ENCODE results near the gene C1QTNF2. TPM values are rescaled to one million over a fixed set of nuclear protein-coding genes. Genes with fewer than 3 reads are reported as not detected.
"Not testable (repeated sequence)": the region's sequence is repeated elsewhere in the genome, so short reads cannot be mapped to it uniquely, and the experiment has no call there.

C1QTNF2 gene
- total and polyA plus RNA-seq, 4 donors: 0.17 to 0.37 (median 0.23) TPM

GRCh38 chr5:160342413-160342941 is 27.9 kb downstream of the C1QTNF2 start:
- no peaks in the 10 kb centered on the region for H3K9me3 ChIP-seq (ENCODE audit: control insufficient read depth in 4 of 4, low read length in 3 of 4)
- peaks cover 0 to 5% (median 0%) of the 10 kb centered on the region in 4 donors for H3K4me1 ChIP-seq (ENCODE audit: control insufficient read depth in 4 of 4, insufficient read depth in 4 of 4, low read length in 3 of 4)
- H3K9ac ChIP-seq (ENCODE audit: low read depth in 1 of 2, low read length in 2 of 2): no peak overlapping the region
- 91% methylated on average over 4 of the region's 4 CpGs for WGBS
- no peak overlapping the region for H3K4me3 ChIP-seq (ENCODE audit: low read depth in 1 of 3, low read length in 3 of 3)
- DNase-seq (ENCODE audit: low spot score): no peak
- TF ChIP-seq MAX (IDR thresholded peaks at IDR 0.05): no peak
- H3K36me3 ChIP-seq (ENCODE audit: control insufficient read depth in 4 of 4, insufficient read depth in 3 of 4, low read depth in 1 of 4, low read length in 3 of 4): no peaks in the 10 kb centered on the region
- H3K27me3 ChIP-seq (ENCODE audit: control insufficient read depth in 4 of 4, insufficient read depth in 4 of 4, low read length in 3 of 4): no peaks in the 10 kb centered on the region
- no peak overlapping the region for H3K27ac ChIP-seq (ENCODE audit: low read depth in 1 of 2, low read length in 2 of 2)

- Histone ChIP-seq H3K9me3 (ENCODE audit: control insufficient read depth in 4 of 4, low read length in 3 of 4) (no peaks in the 10 kb centered on the region), H3K9ac (ENCODE audit: low read depth in 1 of 2, low read length in 2 of 2) (no peak overlapping the region), H3K4me3 (ENCODE audit: low read depth in 1 of 3, low read length in 3 of 3) (no peak overlapping the region), H3K27me3 (ENCODE audit: control insufficient read depth in 4 of 4, insufficient read depth in 4 of 4, low read length in 3 of 4) (no peaks in the 10 kb centered on the region), H3K4me1 (ENCODE audit: control insufficient read depth in 4 of 4, insufficient read depth in 4 of 4, low read length in 3 of 4) (peaks cover 0 to 5% (median 0%) of the 10 kb centered on the region in 4 donors), H3K27ac (ENCODE audit: low read depth in 1 of 2, low read length in 2 of 2) (no peak overlapping the region), H3K36me3 (ENCODE audit: control insufficient read depth in 4 of 4, insufficient read depth in 3 of 4, low read depth in 1 of 4, low read length in 3 of 4) (no peaks in the 10 kb centered on the region)
- TF ChIP-seq FOXA1 (IDR thresholded peaks at IDR 0.05): no peak
- TF ChIP-seq RXRA (IDR thresholded peaks at IDR 0.05): no peak
- TF ChIP-seq NR2F2 (IDR thresholded peaks at IDR 0.05): no peak
- TF ChIP-seq FOXA2 (IDR thresholded peaks at IDR 0.05): no peak
- no peak for TF ChIP-seq TAF1 (conservative IDR thresholded peaks at IDR 0.05)
- no peak for TF ChIP-seq RAD21 (IDR thresholded peaks at IDR 0.05)
- TF ChIP-seq MAX (IDR thresholded peaks at IDR 0.05): no peak
- TF ChIP-seq CTCF (IDR thresholded peaks at IDR 0.05; ENCODE audit: low read depth, low read length, missing input control): no peak
- TF ChIP-seq HNF4A (conservative IDR thresholded peaks at IDR 0.05): no peak
- no peak for TF ChIP-seq GABPA (IDR thresholded peaks at IDR 0.05 in 1 of 2, conservative IDR thresholded peaks at IDR 0.05 in 1 of 2)
- no peak for TF ChIP-seq JUND (IDR thresholded peaks at IDR 0.05)
- TF ChIP-seq SP1 (IDR thresholded peaks at IDR 0.05): no peak
- TF ChIP-seq YY1 (IDR thresholded peaks at IDR 0.05): no peak
- no peak for TF ChIP-seq ATF3 (IDR thresholded peaks at IDR 0.05)
- TF ChIP-seq EGR1 (IDR thresholded peaks at IDR 0.05; ENCODE audit: low read depth in 2 of 2): no peak
- no peak for TF ChIP-seq HNF4G (IDR thresholded peaks at IDR 0.05)
- TF ChIP-seq REST (IDR thresholded peaks at IDR 0.05): no peak
- TF ChIP-seq ZBTB33 (IDR thresholded peaks at IDR 0.05): no peak
- 76% methylated on average over 6 of the region's 6 CpGs for WGBS
- no peak for DNase-seq (ENCODE audit: low spot score)
Observed at GRCh38 chr5:160341309-160341870, 29.0 kb downstream of the C1QTNF2 start.

GRCh38 chr5:160340513-160340912 is 29.9 kb downstream of the C1QTNF2 start:
- not testable (repeated sequence) for H3K9ac ChIP-seq (ENCODE audit: low read depth in 1 of 2, low read length in 2 of 2); H3K4me3 ChIP-seq (ENCODE audit: low read depth in 1 of 3, low read length in 3 of 3); H3K36me3 ChIP-seq (ENCODE audit: control insufficient read depth in 4 of 4, insufficient read depth in 3 of 4, low read depth in 1 of 4, low read length in 3 of 4); H3K27me3 ChIP-seq (ENCODE audit: control insufficient read depth in 4 of 4, insufficient read depth in 4 of 4, low read length in 3 of 4); H3K27ac ChIP-seq (ENCODE audit: low read depth in 1 of 2, low read length in 2 of 2); DNase-seq (ENCODE audit: low spot score); H3K4me1 ChIP-seq (ENCODE audit: control insufficient read depth in 4 of 4, insufficient read depth in 4 of 4, low read length in 3 of 4); H3K9me3 ChIP-seq (ENCODE audit: control insufficient read depth in 4 of 4, low read length in 3 of 4)
